MG63 (cell line): Measurements from ENCODE around the gene TTLL6. TPM values are rescaled to one million over a fixed set of nuclear protein-coding genes. Genes with fewer than 3 reads are reported as not detected.
"Not testable (repeated sequence)": the region's sequence is repeated elsewhere in the genome, so short reads cannot be mapped to it uniquely, and the experiment has no call there.

Source experiments
- DNase-seq: peaks from one replicate; pipeline ENCODE4 v3.0.0-alpha.2; 2020
- H3K27me3 ChIP-seq: fragments of 250-450 bp; sonication (Bioruptor Pico); 2 replicates; pipeline ENCODE4 v1.5.1; 2020; ENCODE audit warnings: mild to moderate bottlenecking, moderate library complexity
- H3K36me3 ChIP-seq: fragments of 250-450 bp; sonication (Bioruptor Pico); 2 replicates; pipeline ENCODE4 v1.5.1; 2020; ENCODE audit warnings: mild to moderate bottlenecking, moderate library complexity
- H3K4me3 ChIP-seq: fragments of 250-450 bp; sonication (Bioruptor Pico); 2 replicates; pipeline ENCODE4 v1.5.1; 2020; ENCODE audit warnings: mild to moderate bottlenecking, moderate library complexity
- H3K9me3 ChIP-seq: fragments of 250-450 bp; sonication (Bioruptor Pico); 2 replicates; pipeline ENCODE4 v1.5.1; 2020; ENCODE audit warnings: mild to moderate bottlenecking, moderate library complexity
- total RNA-seq: library from RNA; depleted of rRNA; stranded (reverse); fragments of >200 nt; shearing (Covaris generic); gene quantifications from 2 replicates; pipeline ENCODE4 v1.2.3, GENCODE V29; 2014; ENCODE audit warnings: low replicate concordance; rRNA removed

Gene TTLL6
- not detected in 2 replicates for total RNA-seq

- H3K36me3 ChIP-seq = no peaks in the 10 kb centered on the region
- H3K4me3 ChIP-seq = peak within 1 kb of the TSS; percentile 48
- peaks cover 12% of the 10 kb centered on the region for H3K27me3 ChIP-seq
- no peaks in the 10 kb centered on the region for H3K9me3 ChIP-seq
- DNase-seq = peak; percentile 95
These were observed at the start of gene TTLL6 for GRCh38 chr17:48816774-48817590. Gene TTLL6, minus strand, starts transcription at chr17:48817229. Its CDS starts 157 bp downstream, at chr17:48817072.

- H3K4me3 ChIP-seq = no peak overlapping the region
- no peak for DNase-seq
- H3K36me3 ChIP-seq = peaks cover 38% of the 10 kb centered on the region
These were observed 43.4 kb upstream of the TTLL6 start for GRCh38 chr17:48860456-48860855.

GRCh38 chr17:48860034-48860433, 43.0 kb upstream of the TTLL6 start:
- no peak overlapping the region for H3K4me3 ChIP-seq
- no peaks in the 10 kb centered on the region for H3K27me3 ChIP-seq
- no peaks in the 10 kb centered on the region for H3K9me3 ChIP-seq
- H3K36me3 ChIP-seq = peaks cover 37% of the 10 kb centered on the region
- no peak for DNase-seq

More at GRCh38 chr17:48860456-48860855, 43.4 kb upstream of the TTLL6 start:
- Histone ChIP-seq H3K9me3 (no peaks in the 10 kb centered on the region), H3K27me3 (no peaks in the 10 kb centered on the region)

GRCh38 chr17:48856122-48856821, 39.2 kb upstream of the TTLL6 start:
- peaks cover 34% of the 10 kb centered on the region for H3K36me3 ChIP-seq
- H3K27me3 ChIP-seq = no peaks in the 10 kb centered on the region
- no peaks in the 10 kb centered on the region for H3K9me3 ChIP-seq
- DNase-seq = no peak
- H3K4me3 ChIP-seq = no peak overlapping the region

- Histone ChIP-seq H3K4me3 (no peak overlapping the region), H3K27me3 (no peaks in the 10 kb centered on the region), H3K36me3 (peaks cover 38% of the 10 kb centered on the region), H3K9me3 (no peaks in the 10 kb centered on the region)
- DNase-seq = no peak
These were observed 37.9 kb upstream of the TTLL6 start for GRCh38 chr17:48854774-48855476.

DNA sequence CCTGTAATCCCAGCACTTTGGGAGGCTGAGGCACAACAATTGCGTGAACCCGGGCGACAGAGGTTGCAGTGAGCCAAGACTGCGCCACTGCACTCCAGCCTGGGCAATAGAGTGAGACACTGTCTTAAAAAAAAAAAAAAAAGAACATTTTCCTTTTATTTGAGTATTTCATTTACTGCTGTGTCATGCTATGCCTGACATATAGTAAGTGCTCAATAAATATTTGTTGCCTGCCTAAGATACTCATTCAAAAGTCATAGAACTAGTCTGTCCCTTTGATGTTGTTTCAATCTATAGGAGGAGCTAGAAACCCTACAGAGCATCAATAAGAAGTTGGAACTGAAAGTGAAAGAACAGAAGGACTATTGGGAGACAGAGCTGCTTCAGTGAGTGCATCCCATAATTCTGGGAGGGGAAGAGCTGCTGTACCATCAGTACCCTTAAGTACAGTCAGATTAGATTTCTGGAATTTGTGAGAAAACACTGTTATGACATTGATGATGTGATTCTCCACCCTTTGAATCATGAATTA, 33.8 kb upstream of the TTLL6 start:
- H3K4me3 ChIP-seq = no peak overlapping the region
- H3K36me3 ChIP-seq = peaks cover 49% of the 10 kb centered on the region
- H3K9me3 ChIP-seq = no peaks in the 10 kb centered on the region
- DNase-seq = no peak
- no peaks in the 10 kb centered on the region for H3K27me3 ChIP-seq

DNA sequence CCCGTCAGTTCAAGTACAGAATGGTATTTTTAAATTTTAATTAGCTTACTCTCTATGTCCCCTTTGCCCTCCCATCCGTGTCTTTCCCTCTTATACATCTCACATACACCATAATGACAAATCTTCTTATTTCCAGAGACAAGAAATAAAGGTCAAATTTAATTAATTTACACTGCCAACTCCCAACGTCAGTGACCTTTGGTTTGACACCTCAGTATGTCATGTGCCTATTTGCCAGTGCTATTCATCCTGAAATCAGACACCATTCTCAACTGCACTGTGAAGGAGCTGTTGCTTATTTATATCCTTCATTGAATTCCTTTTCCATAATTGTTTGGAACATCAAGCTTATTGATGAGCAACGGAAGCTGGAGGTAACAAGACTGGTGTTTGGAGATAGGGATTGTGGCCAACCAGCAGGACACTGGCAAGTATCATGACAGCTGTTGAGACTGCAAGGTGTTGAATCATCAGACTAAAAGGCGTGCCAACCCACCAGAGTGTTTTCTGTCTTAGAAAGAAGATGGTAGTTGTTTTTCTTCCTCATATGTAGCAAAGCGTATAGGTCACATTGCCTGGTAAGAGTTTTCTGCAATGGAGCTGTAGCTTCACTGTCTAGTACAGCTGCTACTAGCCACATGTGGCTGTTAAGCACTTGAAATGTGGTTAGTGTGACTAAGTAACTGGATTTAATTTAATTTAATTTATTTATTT, 26.3 kb upstream of the TTLL6 start:
- DNase-seq = peak; percentile 59
- H3K9me3 ChIP-seq = no peaks in the 10 kb centered on the region
- no peaks in the 10 kb centered on the region for H3K27me3 ChIP-seq
- no peak overlapping the region for H3K4me3 ChIP-seq
- H3K36me3 ChIP-seq = peaks cover 24% of the 10 kb centered on the region

- Histone ChIP-seq H3K4me3 (no peak overlapping the region), H3K9me3 (no peaks in the 10 kb centered on the region), H3K27me3 (no peaks in the 10 kb centered on the region), H3K36me3 (peaks cover 20% of the 10 kb centered on the region)
- DNase-seq = no peak
These were observed 25.7 kb upstream of the TTLL6 start for GRCh38 chr17:48842746-48843145.

DNA sequence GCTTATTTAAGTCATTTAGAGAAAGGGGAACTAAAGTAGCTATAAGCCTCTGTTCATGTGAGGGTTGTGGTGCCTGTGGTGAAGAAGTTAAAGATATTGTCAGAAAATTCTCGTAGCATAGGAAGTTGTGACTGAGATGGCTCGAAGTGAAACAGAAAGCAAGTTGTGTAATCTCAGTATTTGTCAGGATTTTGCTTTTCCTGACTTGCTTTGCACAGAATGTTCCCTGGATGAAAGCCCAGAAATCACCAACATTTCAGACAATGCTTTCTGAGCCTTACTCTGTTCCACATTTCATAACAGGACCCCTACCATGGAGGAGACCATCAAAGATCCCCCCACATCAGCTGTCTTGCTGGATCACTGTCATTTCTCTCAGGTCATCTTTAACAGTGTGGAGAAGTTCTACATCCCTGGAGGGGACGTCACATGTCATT, 24.4 kb upstream of the TTLL6 start:
- DNase-seq = no peak
- Histone ChIP-seq H3K36me3 (peaks cover 18% of the 10 kb centered on the region), H3K9me3 (no peaks in the 10 kb centered on the region), H3K4me3 (peak overlapping the region; percentile 24), H3K27me3 (no peaks in the 10 kb centered on the region)

- no peak for DNase-seq
- Histone ChIP-seq H3K36me3 (peaks cover 25% of the 10 kb centered on the region), H3K27me3 (no peaks in the 10 kb centered on the region), H3K4me3 (no peak overlapping the region), H3K9me3 (no peaks in the 10 kb centered on the region)
These were observed 23.4 kb upstream of the TTLL6 start for GRCh38 chr17:48840441-48840840.

DNA sequence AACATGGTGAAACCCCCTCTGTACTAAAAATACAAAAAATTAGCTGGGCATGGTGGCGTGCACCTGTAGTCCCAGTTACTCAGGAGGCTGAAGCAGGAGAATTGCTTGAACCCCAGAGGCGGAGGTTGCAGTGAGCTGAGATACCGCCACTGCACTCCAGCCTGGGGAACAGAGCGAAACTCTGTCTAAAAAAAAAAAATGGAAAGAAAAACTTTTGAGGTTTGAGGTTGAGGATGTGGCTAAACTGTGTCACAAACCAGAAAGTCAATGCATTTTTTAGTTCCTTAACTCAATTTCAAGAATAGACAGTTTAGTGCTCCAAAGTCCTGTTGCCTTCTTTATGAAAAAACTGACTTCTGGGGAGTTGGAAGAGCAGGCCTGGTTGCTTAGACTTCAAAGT, 20.4 kb upstream of the TTLL6 start:
- DNase-seq, H3K27me3 ChIP-seq, H3K9me3 ChIP-seq, H3K4me3 ChIP-seq: not testable (repeated sequence)
- peaks cover 10% of the 10 kb centered on the region for H3K36me3 ChIP-seq

DNA sequence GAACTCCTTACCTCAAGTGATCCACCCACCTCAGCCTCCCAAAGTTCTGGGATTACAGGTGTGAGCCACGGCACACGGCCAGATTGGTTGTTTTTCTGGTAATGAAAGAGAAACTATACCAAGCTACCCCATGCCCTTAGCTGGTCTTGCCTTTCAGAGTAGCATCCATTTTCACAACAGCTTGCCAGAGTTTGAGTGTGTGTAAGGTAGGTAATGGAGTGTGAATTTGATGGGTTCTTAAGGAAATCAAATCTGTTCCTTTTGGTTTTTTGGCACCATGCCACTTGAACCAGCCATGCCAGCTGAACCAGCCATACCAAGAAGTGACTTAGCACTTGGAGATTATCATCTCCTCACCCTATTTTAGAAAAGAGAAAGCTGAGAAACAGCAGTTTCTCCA, 18.9 kb upstream of the TTLL6 start:
- H3K4me3 ChIP-seq = no peak overlapping the region
- no peaks in the 10 kb centered on the region for H3K27me3 ChIP-seq
- no peaks in the 10 kb centered on the region for H3K9me3 ChIP-seq
- DNase-seq = no peak
- H3K36me3 ChIP-seq = peaks cover 10% of the 10 kb centered on the region

DNA sequence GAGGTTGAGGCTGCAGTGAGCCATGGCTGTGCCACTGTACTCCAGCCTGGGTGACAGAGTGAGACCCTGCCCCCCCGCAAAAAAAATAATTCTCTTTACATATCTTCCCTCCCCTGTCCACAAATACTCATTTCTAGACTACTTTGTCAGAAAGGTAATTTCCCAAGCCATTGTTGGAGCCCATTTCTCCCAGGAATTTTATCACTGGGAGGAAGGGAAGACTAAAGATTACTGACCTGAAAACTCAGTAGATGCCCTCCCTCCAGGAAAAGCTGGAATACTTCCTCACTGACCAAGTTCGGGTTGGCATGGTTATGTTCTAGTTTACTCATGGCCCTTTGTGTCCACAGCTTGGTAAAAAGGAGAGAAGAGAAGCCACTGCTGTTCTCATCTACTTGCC, 17.9 kb upstream of the TTLL6 start:
- no peak overlapping the region for H3K4me3 ChIP-seq
- no peaks in the 10 kb centered on the region for H3K9me3 ChIP-seq
- peaks cover 10% of the 10 kb centered on the region for H3K36me3 ChIP-seq
- DNase-seq = no peak
- no peaks in the 10 kb centered on the region for H3K27me3 ChIP-seq

- Histone ChIP-seq H3K9me3 (no peaks in the 10 kb centered on the region), H3K36me3 (peaks cover 10% of the 10 kb centered on the region), H3K27me3 (no peaks in the 10 kb centered on the region), H3K4me3 (peak overlapping the region; percentile 93)
- no peak for DNase-seq
These were observed 14.5 kb upstream of the TTLL6 start for GRCh38 chr17:48831549-48831883.

- Histone ChIP-seq H3K9me3 (no peaks in the 10 kb centered on the region), H3K36me3 (peaks cover 6% of the 10 kb centered on the region), H3K27me3 (no peaks in the 10 kb centered on the region), H3K4me3 (peak within 1 kb of the TSS; percentile 93)
- peak; percentile 93 for DNase-seq
These were observed 14.0 kb upstream of the TTLL6 start, which contains the start of gene CALCOCO2 for GRCh38 chr17:48830840-48831548. Gene CALCOCO2, plus strand, starts transcription at chr17:48831035. Its CDS starts 10,673 bp downstream, at chr17:48841708.
